Osteocyte (in vitro differentiated cells): Measurements from ENCODE around the gene RND1. TPM values are rescaled to one million over a fixed set of nuclear protein-coding genes. Genes with fewer than 3 reads are reported as not detected.

Source experiments
- total RNA-seq: library from RNA; stranded (reverse); gene quantifications from 2 replicates; pipeline ENCODE4 v1.2.1, GENCODE V29; 2021

Gene RND1
- total RNA-seq, 1 donor from 2014 or later = 0.89 TPM

Other genes starting within 250 kb of the RND1 start
- 26.3 and 31.0 TPM in 2 replicates for gene KANSL2, start 183.6 kb downstream of the RND1 start, total RNA-seq
- gene CCNT1, start 149.2 kb downstream of the RND1 start, total RNA-seq = 32.9 and 33.8 TPM in 2 replicates
- gene ADCY6, start 76.8 kb downstream of the RND1 start, total RNA-seq = 71.7 and 71.9 TPM in 2 replicates
- 66.5 and 83.3 TPM in 2 replicates for gene CACNB3, start 47.4 kb downstream of the RND1 start, total RNA-seq
- gene DDX23, start 13.7 kb downstream of the RND1 start, total RNA-seq = 67.3 and 72.2 TPM in 2 replicates
- 16.2 and 16.4 TPM in 2 replicates for gene FKBP11, start 59.6 kb upstream of the RND1 start, total RNA-seq
- 138 and 144 TPM in 2 replicates for gene ARF3, start 91.6 kb upstream of the RND1 start, total RNA-seq
- not detected in 2 replicates for gene WNT10B, start 105.9 kb upstream of the RND1 start, total RNA-seq
- gene WNT1, start 112.5 kb upstream of the RND1 start, total RNA-seq = not detected in 2 replicates
- 0.08 and 0.26 TPM in 2 replicates for gene DDN, start 133.5 kb upstream of the RND1 start, total RNA-seq
- gene PRKAG1, start 152.9 kb upstream of the RND1 start, total RNA-seq = 75.6 and 80.6 TPM in 2 replicates
- gene KMT2D, start 194.9 kb upstream of the RND1 start, total RNA-seq = 91.2 and 97.5 TPM in 2 replicates
- gene RHEBL1, start 204.1 kb upstream of the RND1 start, total RNA-seq = 0.86 and 1.2 TPM in 2 replicates
- gene DHH, start 228.9 kb upstream of the RND1 start, total RNA-seq = 0.13 TPM in 1 of 2 replicates, not detected in the other
- 85.2 and 86.1 TPM in 2 replicates for gene LMBR1L, start 245.0 kb upstream of the RND1 start, total RNA-seq